K562 (cell line): ENCODE measurements around the gene KAZN. TPM values are rescaled to one million over a fixed set of nuclear protein-coding genes. Genes with fewer than 3 reads are reported as not detected.

Experiments used
- ARID1B ChIP-seq: fragments of 450-650 bp; IDR thresholded peaks from 2 replicates; pipeline ENCODE4 v1.6.1; 2016; ENCODE audit warnings: antibody characterized with exemption, mild to moderate bottlenecking, inconsistent platforms
- BDP1 ChIP-seq: IDR thresholded peaks from 3 replicates; pipeline ENCODE4 v1.6.1; 2011; ENCODE audit not compliant: insufficient read length, insufficient read depth
- HNRNPLL ChIP-seq: fragments of 200-400 bp; formaldehyde crosslinking; IDR thresholded peaks from 2 replicates; pipeline ENCODE4 v1.6.1; 2017; ENCODE audit warnings: low read length, low read depth, mild to moderate bottlenecking; ENCODE audit not compliant: poor library complexity, severe bottlenecking
- KHSRP ChIP-seq: fragments of 450-650 bp; IDR thresholded peaks from 2 replicates; pipeline ENCODE4 v1.6.1; 2017
- PHF8 ChIP-seq: fragments of 200-600 bp; sonication (generic); IDR thresholded peaks from 2 replicates; pipeline ENCODE4 v1.6.1; 2012; ENCODE audit warnings: mixed run types, mild to moderate bottlenecking, inconsistent platforms, low read length, moderate library complexity, borderline replicate concordance
- POU5F1 ChIP-seq: fragments of 150-350 bp; IDR thresholded peaks from 2 replicates; pipeline ENCODE4 v1.6.1; 2014; ENCODE audit warnings: borderline replicate concordance, low read length, low read depth, mild to moderate bottlenecking; ENCODE audit not compliant: partially characterized antibody
- RBM25 ChIP-seq: fragments of 200-400 bp; formaldehyde crosslinking; IDR thresholded peaks from 2 replicates; pipeline ENCODE4 v1.6.1; 2018; ENCODE audit warnings: low read length, low read depth, moderate library complexity; ENCODE audit not compliant: severe bottlenecking
- RFX7 ChIP-seq: fragments of 250-450 bp; sonication (Bioruptor Pico); IDR thresholded peaks from 2 replicates; pipeline ENCODE4 v1.5.1; 2021; ENCODE audit warnings: mild to moderate bottlenecking
- SIN3B ChIP-seq: fragments of 450-650 bp; IDR thresholded peaks from 2 replicates; pipeline ENCODE4 v1.6.1; 2017; ENCODE audit warnings: low read depth, mild to moderate bottlenecking, moderate library complexity
- TAL1 ChIP-seq: fragments of 450-650 bp; IDR thresholded peaks from 2 replicates; pipeline ENCODE4 v1.6.1; 2016; ENCODE audit warnings: mild to moderate bottlenecking
- YBX1 ChIP-seq: fragments of 450-650 bp; IDR thresholded peaks from 2 replicates; pipeline ENCODE4 v1.7.1; 2016; ENCODE audit warnings: mild to moderate bottlenecking
- ZNF316 ChIP-seq: fragments of 450-650 bp; IDR thresholded peaks from 2 replicates; pipeline ENCODE4 v1.6.1; 2016
- ZNF766 ChIP-seq: fragments of 200-800 bp; sonication (Bioruptor generic); conservative IDR thresholded peaks from 2 replicates; pipeline ENCODE4 v1.6.1; 2016; ENCODE audit warnings: missing genetic modification characterization, missing compliant biosample characterization
- polyA plus RNA-seq, 8 experiments: library from polyadenylated mRNA; depleted of rRNA in 4 of 8; stranded (reverse) in 5 of 8; unstranded in 3 of 8; fragments of >200 nt; fragmentation: Nextera tagmentation in 2 of 8; fragmentation: Illumina TruSeq in 1 of 8; extraction: Ambion mirVana in 2 of 8; extraction: Trizol in 1 of 8; gene quantifications; 2 replicates each; pipeline versions ENCODE4 v1.2.1 to v1.2.3, GENCODE V29; 2011 to 2014; ENCODE audit warnings: inconsistent platforms in 1 of 8, missing spikeins in 1 of 8
- total RNA-seq, 7 experiments: library from RNA; depleted of rRNA in 6 of 7; stranded (reverse); fragments of >200 nt in 6 of 7; fragmentation: Illumina TruSeq in 2 of 7; extraction: Trizol in 2 of 7; gene quantifications; 2 replicates each; pipeline versions ENCODE4 v1.2.1 to v1.2.3, GENCODE V29; 2011 to 2021; ENCODE audit warnings: low replicate concordance in 1 of 7

KAZN gene
- total and polyA plus RNA-seq, 9 of the 15 experiments (the other 6 are each of a cell fraction or from before 2014, with no cell fraction given), result 2.1 to 21.6 (median 5.4) TPM

DNA sequence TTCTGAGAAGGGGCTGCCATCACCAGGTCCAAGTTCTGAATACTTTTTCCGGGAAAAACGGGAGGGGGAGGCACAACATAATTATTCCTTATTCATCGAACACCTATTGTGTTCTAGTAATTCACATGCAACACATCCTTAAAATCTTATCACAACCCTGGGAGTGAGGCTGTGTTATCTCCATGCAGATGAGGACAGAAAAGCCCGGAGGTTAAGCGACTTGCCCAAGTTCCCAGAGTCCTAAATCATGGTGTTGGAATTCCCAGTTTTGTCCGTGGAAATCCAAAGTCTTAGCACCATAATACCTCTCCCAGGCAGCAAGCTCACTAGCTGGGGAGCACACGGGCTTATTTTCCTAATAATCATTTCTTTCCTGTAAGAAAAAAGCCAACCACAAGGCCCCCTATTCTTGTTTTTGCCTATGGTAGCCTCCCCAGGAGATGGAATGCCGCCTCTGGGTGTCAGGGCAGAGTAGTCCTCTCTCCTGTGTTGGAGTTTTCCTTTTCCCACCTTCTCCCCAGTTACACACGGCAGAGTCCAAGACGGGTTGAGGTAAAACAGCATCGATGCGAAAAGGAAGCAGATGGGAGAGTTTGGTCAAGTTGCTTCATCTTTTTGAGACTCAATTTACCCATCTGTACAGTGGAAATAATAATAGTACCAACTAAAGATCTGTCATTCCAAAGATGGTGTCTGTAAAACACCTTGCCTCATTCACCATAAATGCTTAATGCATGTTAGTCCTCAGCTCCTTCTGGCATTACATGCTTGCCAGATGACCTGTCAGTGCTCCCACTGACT is 327.1 kb downstream of the KAZN start (continued):
- TF ChIP-seq ARID1B (peak; percentile 24; the same call in 1 of the 2 replicates), SIN3B (0 out of 2 replicates have a peak, but pooled peaks have one; percentile 21), YBX1 (no peak), ZNF766 (CRISPR knock-in tag) (no peak), KHSRP (no peak), ZNF316 (no peak), RBM25 (peak; percentile 65), PHF8 (no peak), BDP1 (no peak), TAL1 (0 out of 2 replicates have a peak, but pooled peaks have one; percentile 14), POU5F1 (no peak), HNRNPLL (peak; percentile 1), RFX7 (CRISPR knock-in tag) (no peak)
